ENCODE measurements around the gene KIAA1217.

Gene KIAA1217

GRCh38 chr10:24553051-24553612, 344.2 kb downstream of the KIAA1217 start:
- in situ Hi-C loops (cut with HindIII; ENCODE audit: low sequenced_read_pairs), result no loop called here

GRCh38 chr10:24554036-24554435, 345.1 kb downstream of the KIAA1217 start:
- in situ Hi-C loops (cut with HindIII; ENCODE audit: low sequenced_read_pairs), result no loop called here
- no peak overlapping the region for H3K4me3 ChIP-seq (ENCODE audit: low read depth, low read length)
- no peak for DNase-seq (ENCODE audit: low read depth)
- TF ChIP-seq CTCF (IDR thresholded peaks at IDR 0.05; ENCODE audit: low read depth, low read length, missing control alignments), result no peak

More at GRCh38 chr10:24553051-24553612, 344.2 kb downstream of the KIAA1217 start:
- TF ChIP-seq CTCF (IDR thresholded peaks at IDR 0.05; ENCODE audit: low read depth, low read length, missing control alignments), result no peak
- DNase-seq (ENCODE audit: low read depth), result no peak
- H3K4me3 ChIP-seq (ENCODE audit: low read depth, low read length), result no peak overlapping the region

- TF ChIP-seq CTCF (IDR thresholded peaks at IDR 0.05; ENCODE audit: low read depth, low read length, missing control alignments), result no peak
- DNase-seq (ENCODE audit: low read depth), result no peak
- H3K4me3 ChIP-seq (ENCODE audit: low read depth, low read length), result no peak overlapping the region
- in situ Hi-C loops (cut with HindIII; ENCODE audit: low sequenced_read_pairs), result no loop called here
Observed at GRCh38 chr10:24556126-24556749, 347.3 kb downstream of the KIAA1217 start.

- no peak overlapping the region for H3K4me3 ChIP-seq (ENCODE audit: low read depth, low read length)
- peak; percentile 74 for DNase-seq (ENCODE audit: low read depth)
- in situ Hi-C loops (cut with HindIII; ENCODE audit: low sequenced_read_pairs), result no loop called here
- TF ChIP-seq CTCF (IDR thresholded peaks at IDR 0.05; ENCODE audit: low read depth, low read length, missing control alignments), result peak; percentile 72
Observed at GRCh38 chr10:24556750-24557742, 348.1 kb downstream of the KIAA1217 start.

- TF ChIP-seq CTCF (IDR thresholded peaks at IDR 0.05; ENCODE audit: low read depth, low read length, missing control alignments), result no peak
- no peak for DNase-seq (ENCODE audit: low read depth)
- in situ Hi-C loops (cut with HindIII; ENCODE audit: low sequenced_read_pairs), result no loop called here
- H3K4me3 ChIP-seq (ENCODE audit: low read depth, low read length), result no peak overlapping the region
Observed at GRCh38 chr10:24561453-24561852, 352.5 kb downstream of the KIAA1217 start.

GRCh38 chr10:24568042-24568441, 359.1 kb downstream of the KIAA1217 start:
- no peak for TF ChIP-seq CTCF (IDR thresholded peaks at IDR 0.05; ENCODE audit: low read depth, low read length, missing control alignments)
- no peak for DNase-seq (ENCODE audit: low read depth)
- in situ Hi-C loops (cut with HindIII; ENCODE audit: low sequenced_read_pairs), result no loop called here

More at GRCh38 chr10:24568042-24568441, 359.1 kb downstream of the KIAA1217 start:
- no peak overlapping the region for H3K4me3 ChIP-seq (ENCODE audit: low read depth, low read length)

Data from astrocyte of the cerebellum (primary cell).